AG04449 (cell line): ENCODE measurements around the gene KCNH1.

ENCODE experiments used
- CTCF ChIA-PET: fragments of 350-600 bp; formaldehyde crosslinking; extraction: SDS; loops from one replicate; lab custom pipeline; 2021; ENCODE audit warnings: antibody characterized with exemption; lab: Yijun Ruan, JAX
- POLR2A ChIA-PET: fragments of 400-600, 350-600 bp; formaldehyde crosslinking; extraction: SDS; loops from one replicate; lab custom pipeline; 2020; ENCODE audit warnings: antibody characterized with exemption, inconsistent platforms; lab: Yijun Ruan, JAX
- DNase-seq: peaks from one replicate; pipeline ENCODE4 v3.0.0-alpha.2; 2010; ENCODE audit warnings: low read depth, low spot score
- H3K4me3 ChIP-seq: 2 replicates; pipeline ENCODE4 v1.5.1; 2011; ENCODE audit warnings: low read depth, mild to moderate bottlenecking, control low read depth, low read length
- CTCF ChIP-seq: IDR thresholded peaks from one replicate; pipeline ENCODE4 v1.5.1; 2011; ENCODE audit warnings: mild to moderate bottlenecking, moderate library complexity, low read length, control low read depth, inconsistent platforms; ENCODE audit not compliant: insufficient read depth; ENCODE audit errors: missing control alignments

KCNH1 gene

GRCh38 chr1:211158866-211159265, 24.9 kb upstream of the KCNH1 start:
- CTCF ChIA-PET = no interaction called here
- TF ChIP-seq CTCF = no peak
- POLR2A ChIA-PET = no interaction called here

GRCh38 chr1:211155040-211155439, 21.1 kb upstream of the KCNH1 start:
- CTCF ChIA-PET = interaction anchor here (0.6 kb wide), 1 partner anchor 358 kb away, joined by 3 read pairs; no protein-coding TSS in a partner anchor
- no peak for TF ChIP-seq CTCF
- DNase-seq = no peak
- H3K4me3 ChIP-seq = no peak overlapping the region
- POLR2A ChIA-PET = no interaction called here

More at GRCh38 chr1:211158866-211159265, 24.9 kb upstream of the KCNH1 start:
- no peak for DNase-seq
- no peak overlapping the region for H3K4me3 ChIP-seq

- no peak overlapping the region for H3K4me3 ChIP-seq
- DNase-seq = no peak
- POLR2A ChIA-PET = no interaction called here
- CTCF ChIA-PET = no interaction called here
- no peak for TF ChIP-seq CTCF
Observed at GRCh38 chr1:211153932-211154331, 20.0 kb upstream of the KCNH1 start.

DNA sequence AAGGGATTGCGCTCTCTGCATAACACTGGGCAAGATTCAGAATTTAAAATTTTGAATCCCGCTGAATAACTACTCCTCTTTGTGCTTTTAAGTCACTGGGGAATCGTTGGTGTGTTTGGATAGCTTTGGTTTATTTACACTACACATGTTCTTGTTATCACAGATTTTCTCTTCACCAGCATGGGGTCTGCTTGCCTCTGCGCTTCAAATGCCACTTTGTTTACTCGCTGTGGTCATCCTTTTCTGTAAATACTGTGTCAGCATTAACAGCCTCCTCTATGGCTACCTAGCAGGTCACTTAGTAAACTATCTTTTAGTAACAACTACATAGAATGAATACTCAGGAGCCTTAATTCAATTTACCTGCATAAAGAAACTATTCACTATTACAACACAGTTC, 14.4 kb upstream of the KCNH1 start:
- TF ChIP-seq CTCF = no peak
- ChIA-PET CTCF (interaction anchor here (1.0 to 1.3 kb wide), 2 partner anchors 9 to 14 kb away, joined by 4 read pairs; no protein-coding TSS in a partner anchor), POLR2A (no interaction called here)
- no peak for DNase-seq
- H3K4me3 ChIP-seq = no peak overlapping the region

DNA sequence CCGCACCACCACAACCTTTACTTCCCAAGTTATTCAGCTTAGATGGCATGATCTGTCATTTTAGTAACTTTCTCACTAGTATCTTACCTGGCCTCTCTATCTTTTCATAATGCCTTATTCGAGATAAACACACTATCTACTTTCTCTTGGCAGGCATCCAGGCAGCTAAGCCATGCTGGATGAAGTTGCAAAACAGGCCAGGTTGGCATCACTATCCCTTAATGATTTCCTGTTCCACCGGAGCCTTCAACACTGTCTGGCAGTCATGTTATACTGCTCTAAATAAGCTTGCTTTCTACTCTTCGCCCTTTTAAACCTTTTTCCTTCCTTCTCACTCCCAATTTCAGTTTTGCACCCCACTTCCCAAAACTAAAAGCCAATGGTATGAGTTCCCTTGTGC, 12.0 kb upstream of the KCNH1 start:
- H3K4me3 ChIP-seq = no peak overlapping the region
- CTCF ChIA-PET = interaction anchor here (1.1 to 2.8 kb wide), 3 partner anchors 11 to 699 kb away, joined by 3 to 22 read pairs (median 6); partner anchors contain the start of gene KCNH1
- POLR2A ChIA-PET = no interaction called here
- no peak for DNase-seq
- no peak for TF ChIP-seq CTCF

DNA sequence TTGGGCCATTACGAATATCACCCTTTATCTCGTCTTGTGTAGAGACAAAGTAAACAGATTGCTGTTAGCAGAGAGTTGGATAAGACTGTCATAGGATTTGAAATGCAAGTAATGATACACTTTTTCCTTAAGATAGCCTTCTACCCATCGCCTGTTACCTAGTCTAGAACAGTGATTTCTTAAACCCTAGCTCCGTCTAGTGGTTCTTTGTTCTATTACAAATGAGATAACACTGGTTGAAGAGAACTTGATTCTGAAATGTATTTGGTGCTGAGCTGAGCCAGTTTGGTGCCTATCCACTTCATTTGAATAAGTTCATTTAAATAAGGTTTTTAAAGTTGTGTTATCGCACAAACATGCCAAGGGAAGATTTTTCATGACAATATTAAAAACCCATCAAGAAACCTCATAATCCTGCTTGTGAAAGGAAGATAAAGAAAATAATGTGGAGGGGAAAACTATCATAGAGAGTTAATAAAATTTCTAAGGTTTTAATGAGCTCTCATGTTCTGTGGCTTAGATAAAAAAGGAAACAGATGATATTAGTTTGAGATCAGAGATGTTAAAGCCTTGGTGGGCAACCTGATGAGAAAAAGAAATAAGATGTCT, 1.5 kb upstream of the KCNH1 start:
- ChIA-PET CTCF (interaction anchor here (0.8 to 13.0 kb wide), 40 partner anchors 8 to 774 kb away, joined by 3 to 403 read pairs (median 6); no protein-coding TSS in a partner anchor), POLR2A (no interaction called here)

More for the DNA sequence above, 1.5 kb upstream of the KCNH1 start:
- DNase-seq = no peak
- no peak overlapping the region for H3K4me3 ChIP-seq
- TF ChIP-seq CTCF = peak; percentile 67
